Islet of Langerhans (tissue), 1 donor: Measurements from ENCODE around the gene TYSND1.
A peak's percentile ranks its signal among the peaks of the same experiment; 100 is the strongest.
"Not testable (repeated sequence)": the region's sequence is repeated elsewhere in the genome, so short reads cannot be mapped to it uniquely, and the experiment has no call there.

Experiments
- FAIRE-seq: peaks from one replicate; lab custom pipeline; 2011; peaks lifted over from hg19 to GRCh38; lab: Jason Lieb, UNC

The TYSND1 gene

DNA sequence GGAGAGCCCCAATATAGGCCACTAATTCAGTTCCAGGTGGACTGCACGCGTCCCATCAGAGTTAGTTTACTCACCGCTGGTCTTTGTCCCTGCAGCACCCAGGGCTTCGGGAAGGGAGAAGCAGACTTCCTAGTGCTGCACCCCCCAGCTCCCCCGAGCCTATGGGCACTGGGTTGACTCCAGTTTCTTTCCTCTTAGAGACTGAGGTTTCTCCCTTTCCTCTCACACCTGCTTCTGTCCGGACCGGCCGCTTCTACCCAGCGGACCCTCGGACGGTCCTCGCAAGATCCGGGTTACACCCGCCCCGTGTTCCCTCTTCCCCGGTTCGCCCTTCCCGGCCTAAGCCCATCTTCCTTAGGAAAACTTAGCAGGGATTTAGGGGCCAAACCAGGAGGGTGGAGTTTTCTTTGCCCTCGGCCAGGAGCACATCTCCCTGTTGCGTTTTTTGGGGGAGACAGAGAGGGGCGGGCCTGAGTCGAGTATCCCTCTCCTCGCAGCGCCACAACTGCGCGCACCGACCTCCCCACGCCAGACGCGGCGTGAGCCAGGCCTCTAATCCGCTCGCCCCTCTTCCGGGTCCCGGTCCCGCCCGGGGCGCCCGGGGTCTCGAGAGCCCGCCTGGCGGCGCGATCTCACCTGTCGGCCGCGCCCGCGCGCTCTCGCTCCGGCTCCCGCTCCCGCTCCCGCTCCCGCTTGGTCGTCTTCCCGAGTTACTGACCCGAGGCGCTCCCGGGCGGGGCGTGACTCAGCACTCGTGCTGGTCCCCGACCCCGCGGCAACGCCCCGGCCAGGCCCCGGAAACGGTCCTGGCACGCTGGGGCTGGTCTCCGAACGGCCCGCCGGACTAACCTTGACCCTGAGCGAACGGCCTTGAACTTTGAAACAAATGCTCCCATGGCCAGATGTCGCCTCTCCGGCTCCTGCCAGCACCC lies 14.1 kb downstream of the TYSND1 start, which contains the start of gene AIFM2:
Gene AIFM2, minus strand, starts transcription at position 728 of the 932 bp plus-strand sequence. CDS start 8,741 bp downstream, outside the sequence.
- no peak for FAIRE-seq

DNA sequence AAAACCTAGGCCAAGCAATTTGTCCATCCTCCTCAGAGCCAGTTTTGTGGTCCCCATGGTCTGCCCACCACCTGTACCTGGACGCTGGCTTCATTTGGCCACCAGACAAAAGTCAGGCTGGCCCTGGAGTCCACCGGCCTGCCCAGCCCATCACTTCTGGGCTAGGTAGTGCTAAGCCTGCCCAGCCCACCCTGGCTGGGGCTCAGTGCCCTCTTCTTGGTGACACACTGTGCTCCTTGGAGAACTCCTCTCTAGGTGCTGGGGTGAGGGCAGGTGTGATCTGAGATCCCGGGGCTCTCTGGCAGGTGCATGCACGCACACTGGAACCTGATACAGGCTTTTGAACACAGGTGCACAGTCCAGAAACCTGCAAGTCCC lies 15.0 kb downstream of the TYSND1 start:
- FAIRE-seq = no peak

DNA sequence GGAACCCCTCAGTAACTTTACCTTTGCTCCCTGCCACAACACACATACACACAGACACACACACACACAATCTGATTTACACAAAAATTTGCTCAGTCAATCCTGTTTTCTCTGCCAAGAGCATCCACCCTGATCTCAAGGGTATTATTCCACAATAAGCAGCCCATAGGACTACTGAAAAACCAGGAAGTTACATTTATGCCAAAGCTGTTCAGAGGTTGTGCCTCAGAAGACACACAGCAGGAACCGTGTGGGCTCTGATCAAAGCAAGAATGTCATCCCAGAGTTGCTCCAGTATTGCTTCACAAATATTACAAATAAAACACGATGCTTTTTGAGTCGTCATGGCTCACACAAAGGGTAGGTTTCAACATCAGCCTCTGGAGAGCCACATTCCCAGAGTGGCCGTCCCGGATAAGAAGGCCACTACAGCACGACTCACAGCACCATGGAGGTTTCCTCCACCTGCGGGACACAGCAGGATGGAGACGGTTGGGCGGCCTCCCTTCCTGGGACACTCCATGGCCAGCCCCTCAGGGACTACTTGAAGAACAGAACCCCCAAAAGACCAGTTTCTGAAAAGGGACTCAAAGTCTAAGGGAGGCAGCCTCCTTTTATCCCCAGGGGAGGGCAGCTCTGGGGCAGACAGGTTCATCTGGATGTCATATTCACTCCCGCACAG lies 15.5 kb downstream of the TYSND1 start:
- FAIRE-seq = no peak

- FAIRE-seq = no peak
Observed at GRCh38 chr10:70126700-70127395, 19.7 kb downstream of the TYSND1 start.

DNA sequence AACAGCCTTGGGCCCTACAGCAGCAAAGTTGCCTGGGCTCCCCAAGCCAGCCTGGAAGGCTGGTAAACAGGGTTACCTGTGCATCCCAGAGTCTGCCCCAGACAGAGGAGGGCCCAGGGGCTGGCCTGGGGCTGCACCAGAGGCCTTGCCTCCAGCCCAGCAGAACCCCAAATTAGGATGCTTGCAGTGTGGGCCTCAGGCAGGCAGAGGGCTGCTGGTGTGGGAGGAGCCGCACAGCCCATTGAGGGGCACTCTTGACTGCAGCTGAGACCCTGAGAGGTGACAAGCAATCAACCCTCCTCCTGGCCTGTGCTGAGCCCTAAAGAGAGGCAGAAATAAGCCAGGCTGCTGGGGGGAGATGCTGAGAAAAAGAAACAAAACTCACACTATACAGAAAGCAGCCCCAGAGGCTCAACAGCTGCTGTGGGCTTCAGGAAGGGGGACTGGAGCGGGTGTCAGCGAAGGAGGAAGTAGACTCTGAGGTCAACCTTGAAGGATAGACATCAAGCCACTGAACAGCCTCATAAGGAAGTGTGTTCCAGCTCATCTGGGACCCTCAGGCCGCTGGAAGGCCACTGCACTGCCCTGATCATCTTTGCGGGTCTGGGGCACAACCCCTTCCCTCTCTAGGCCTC lies 20.5 kb downstream of the TYSND1 start:
- no peak for FAIRE-seq

DNA sequence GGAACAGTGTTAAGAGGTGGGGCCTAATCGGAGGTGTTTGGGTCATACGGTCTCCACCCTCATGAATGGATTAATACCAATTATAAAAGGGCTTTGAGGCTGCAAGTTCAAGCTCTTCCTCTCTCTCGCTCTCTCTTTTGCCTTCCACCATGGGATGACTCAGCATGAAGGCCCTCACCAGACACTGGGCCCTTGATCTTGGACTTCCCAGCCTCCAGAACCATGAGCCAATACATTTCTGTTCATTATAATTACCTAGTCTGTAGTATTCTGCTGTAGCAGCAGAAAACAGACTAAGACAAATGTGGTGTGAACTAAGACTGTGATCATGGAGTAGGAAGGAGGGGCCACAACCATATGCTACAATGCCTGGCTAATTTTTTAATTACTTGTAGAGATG lies 21.6 kb downstream of the TYSND1 start:
- no peak for FAIRE-seq

GRCh38 chr10:70124415-70124814 lies 22.1 kb downstream of the TYSND1 start:
- no peak for FAIRE-seq

GRCh38 chr10:70123817-70124216 lies 22.7 kb downstream of the TYSND1 start:
- FAIRE-seq = no peak

- not testable (repeated sequence) for FAIRE-seq
Observed at GRCh38 chr10:70123166-70123565, 23.3 kb downstream of the TYSND1 start.

GRCh38 chr10:70122742-70123141 lies 23.8 kb downstream of the TYSND1 start:
- no peak for FAIRE-seq

GRCh38 chr10:70121281-70121949 lies 25.1 kb downstream of the TYSND1 start:
- no peak for FAIRE-seq

DNA sequence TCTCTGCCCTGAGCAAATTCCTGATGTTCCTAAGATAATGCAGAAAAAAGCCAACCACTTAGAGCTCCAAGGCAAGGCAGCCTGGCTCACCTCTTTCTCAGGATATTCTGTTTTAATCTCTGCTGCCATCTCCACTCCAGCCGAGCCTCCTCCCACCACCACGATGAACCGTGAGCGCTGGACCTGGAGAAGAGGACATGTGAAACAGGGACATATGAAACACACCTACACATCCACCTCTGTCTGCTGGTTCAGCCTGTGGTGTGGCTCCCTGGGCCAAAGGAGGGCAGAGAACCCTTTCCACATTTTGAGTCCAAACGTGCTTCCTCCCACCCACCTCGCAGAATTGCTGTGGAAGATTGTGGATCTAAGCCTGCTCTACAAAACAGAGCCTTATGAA lies 26.1 kb downstream of the TYSND1 start:
- FAIRE-seq = no peak

DNA sequence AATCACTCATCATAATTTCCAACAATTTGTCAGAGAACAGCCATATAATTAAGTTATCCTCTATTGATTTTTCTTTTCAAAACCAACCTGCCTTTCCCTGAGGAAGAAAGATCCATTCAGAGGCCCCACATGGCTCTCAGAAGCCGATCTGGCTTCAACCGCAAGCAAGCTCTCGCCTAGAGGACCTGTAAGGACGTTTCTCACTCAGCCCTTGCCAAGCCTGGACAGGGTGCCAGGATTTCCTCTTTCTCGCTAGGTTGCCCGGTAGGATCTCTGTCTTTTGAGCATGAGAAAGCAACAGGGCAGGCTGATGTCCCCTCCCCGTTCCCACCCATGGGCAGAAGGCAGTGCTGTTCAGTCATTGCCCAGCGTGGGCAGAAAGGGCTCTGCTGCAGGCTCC lies 26.9 kb downstream of the TYSND1 start:
- no peak for FAIRE-seq

DNA sequence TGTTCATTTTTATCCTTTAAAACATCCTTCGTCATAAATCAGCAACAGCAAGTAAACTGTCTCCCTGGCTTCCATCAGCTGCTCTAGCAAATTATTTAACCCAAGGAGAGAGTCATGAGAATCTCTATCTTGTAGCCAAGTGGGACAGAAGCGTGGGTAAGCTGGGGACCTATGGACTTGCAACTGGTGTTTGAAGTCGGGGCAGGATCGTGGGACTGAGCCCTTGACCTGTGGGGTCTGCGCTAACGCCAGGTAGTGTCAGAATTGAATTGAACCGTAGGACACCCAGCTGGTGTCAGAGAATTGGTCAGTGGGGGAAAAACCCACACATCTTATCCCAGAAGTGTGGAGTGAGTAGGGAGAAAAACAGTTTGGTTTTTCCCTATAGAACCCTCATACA lies 27.3 kb downstream of the TYSND1 start:
- no peak for FAIRE-seq

- FAIRE-seq = no peak
Observed at GRCh38 chr10:70118196-70118595, 28.3 kb downstream of the TYSND1 start.

DNA sequence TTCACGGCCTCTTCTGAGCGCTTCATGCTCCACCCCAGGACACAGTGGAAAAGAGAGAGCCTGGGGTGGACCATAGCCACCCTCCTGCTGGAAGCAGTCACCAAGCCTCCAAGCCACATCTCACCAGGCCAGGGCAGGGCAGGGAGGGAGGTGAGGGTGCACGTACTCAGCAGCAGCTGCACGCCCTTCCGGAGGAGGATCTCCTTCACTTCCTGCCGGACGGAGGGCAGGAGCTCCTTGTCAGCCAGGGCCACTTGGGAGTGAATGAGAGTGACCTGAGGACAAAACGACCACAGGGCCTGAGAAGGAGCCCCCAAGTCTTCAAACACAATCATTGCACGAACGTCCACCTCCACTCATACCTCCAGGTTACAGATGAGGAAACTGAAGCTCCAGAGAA lies 28.9 kb downstream of the TYSND1 start:
- FAIRE-seq = no peak

GRCh38 chr10:70115948-70116682 lies 30.4 kb downstream of the TYSND1 start:
- FAIRE-seq = no peak

- FAIRE-seq = no peak
Observed at GRCh38 chr10:70114902-70115301, 31.6 kb downstream of the TYSND1 start.

DNA sequence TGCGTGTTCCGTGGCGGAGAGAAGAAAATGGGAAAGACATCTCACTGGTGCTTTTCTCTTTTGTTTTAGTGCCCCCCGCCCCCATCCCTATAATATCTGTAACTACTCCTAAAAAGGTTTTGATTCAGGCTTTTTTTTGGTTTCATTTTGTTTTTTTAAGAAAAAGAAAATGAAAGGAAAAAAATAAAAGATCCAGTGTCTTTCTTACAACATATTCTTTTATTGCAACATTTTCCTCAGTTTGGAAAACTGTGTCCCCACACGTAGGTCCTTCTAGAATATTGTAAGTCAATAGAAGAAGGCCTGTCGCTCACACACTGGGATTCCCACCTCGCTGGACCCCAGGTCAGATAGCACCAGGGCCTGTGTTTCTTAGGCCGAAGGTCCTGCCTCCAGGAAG lies 34.4 kb downstream of the TYSND1 start:
- FAIRE-seq = no peak

DNA sequence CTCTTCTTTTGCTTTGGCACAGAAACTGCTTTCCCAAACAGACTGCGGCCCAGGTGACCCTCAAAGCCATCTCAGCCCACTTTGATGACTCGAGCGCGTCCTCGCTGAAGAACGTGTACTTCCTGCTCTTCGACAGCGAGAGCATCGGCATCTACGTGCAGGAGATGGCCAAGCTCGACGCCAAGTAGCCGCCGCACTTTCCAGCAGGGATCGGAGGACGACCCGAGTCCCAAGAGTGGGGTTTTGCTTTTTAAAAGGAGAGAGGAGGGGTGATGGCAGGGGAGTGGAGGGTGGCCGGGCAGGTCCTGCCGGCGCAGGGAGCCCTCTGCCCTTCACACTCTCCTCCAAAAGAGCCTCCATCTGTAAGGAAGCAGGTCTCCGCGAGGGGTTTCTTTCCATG lies 35.0 kb downstream of the TYSND1 start:
- no peak for FAIRE-seq

- FAIRE-seq = peak; percentile 71
Observed at GRCh38 chr10:70109064-70109729, 37.3 kb downstream of the TYSND1 start.
